Astrocyte (in vitro differentiated cells and primary cell): Measurements from ENCODE around the gene EFCAB6.

Experiments
- EZH2 ChIP-seq: IDR thresholded peaks from 2 replicates; pipeline ENCODE4 v1.6.1; 2012; ENCODE audit warnings: mild to moderate bottlenecking, low read length, inconsistent platforms; ENCODE audit not compliant: insufficient read depth
- TF ChIP-seq, protein P1 (sequence below): IDR thresholded peaks from 2 replicates; pipeline ENCODE4 v1.5.1; 2011; ENCODE audit warnings: low read depth, mild to moderate bottlenecking, inconsistent platforms, low read length, moderate library complexity; ENCODE audit not compliant: insufficient read depth

DNA sequence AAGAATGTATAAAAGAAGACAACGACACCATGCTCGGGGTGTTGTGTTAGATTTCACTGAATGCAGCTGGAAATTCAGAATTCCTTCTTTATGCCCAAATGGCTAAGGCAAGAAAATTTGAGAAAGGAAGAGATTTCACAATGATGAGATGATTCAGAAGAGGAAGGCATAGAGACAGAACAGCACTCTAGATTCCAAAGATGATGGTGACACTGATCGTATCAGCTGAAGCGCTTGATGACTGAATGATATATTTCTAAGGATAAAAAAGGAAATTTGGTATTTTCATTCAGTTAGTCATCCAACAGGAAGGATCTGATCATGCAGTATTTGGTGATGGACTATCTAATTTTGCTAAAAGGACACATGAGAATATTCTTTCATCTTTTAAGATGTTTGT, 189.2 kb downstream of the EFCAB6 start:
- TF ChIP-seq, protein P1, sequence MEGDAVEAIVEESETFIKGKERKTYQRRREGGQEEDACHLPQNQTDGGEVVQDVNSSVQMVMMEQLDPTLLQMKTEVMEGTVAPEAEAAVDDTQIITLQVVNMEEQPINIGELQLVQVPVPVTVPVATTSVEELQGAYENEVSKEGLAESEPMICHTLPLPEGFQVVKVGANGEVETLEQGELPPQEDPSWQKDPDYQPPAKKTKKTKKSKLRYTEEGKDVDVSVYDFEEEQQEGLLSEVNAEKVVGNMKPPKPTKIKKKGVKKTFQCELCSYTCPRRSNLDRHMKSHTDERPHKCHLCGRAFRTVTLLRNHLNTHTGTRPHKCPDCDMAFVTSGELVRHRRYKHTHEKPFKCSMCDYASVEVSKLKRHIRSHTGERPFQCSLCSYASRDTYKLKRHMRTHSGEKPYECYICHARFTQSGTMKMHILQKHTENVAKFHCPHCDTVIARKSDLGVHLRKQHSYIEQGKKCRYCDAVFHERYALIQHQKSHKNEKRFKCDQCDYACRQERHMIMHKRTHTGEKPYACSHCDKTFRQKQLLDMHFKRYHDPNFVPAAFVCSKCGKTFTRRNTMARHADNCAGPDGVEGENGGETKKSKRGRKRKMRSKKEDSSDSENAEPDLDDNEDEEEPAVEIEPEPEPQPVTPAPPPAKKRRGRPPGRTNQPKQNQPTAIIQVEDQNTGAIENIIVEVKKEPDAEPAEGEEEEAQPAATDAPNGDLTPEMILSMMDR: no peak
- no peak for TF ChIP-seq EZH2
